ENCODE data around the gene RFX4.
"Not testable (repeated sequence)": the region's sequence is repeated elsewhere in the genome, so short reads cannot be mapped to it uniquely, and the experiment has no call there.

RFX4 gene

DNA sequence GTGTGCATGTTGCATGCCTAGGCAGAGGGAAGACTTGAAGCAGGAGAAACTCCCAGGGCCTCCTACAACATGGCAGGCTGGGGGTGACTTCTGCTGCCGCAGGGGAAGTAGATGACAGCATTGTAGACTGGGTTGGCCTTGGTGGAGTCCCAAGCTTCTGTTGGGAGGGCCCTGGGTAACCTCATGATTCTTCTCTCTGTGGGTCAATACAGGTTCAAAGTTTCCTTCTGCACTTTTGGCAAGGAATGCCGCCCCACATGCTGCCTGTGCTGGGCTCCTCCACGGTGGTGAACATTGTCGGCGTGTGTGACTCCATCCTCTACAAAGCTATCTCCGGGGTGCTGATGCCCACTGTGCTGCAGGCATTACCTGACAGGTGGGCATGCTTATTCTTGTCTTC is 113.3 kb downstream of the RFX4 start:
- FAIRE-seq = no peak

- no peak for FAIRE-seq
Observed at GRCh38 chr12:106696681-106697417, 114.0 kb downstream of the RFX4 start.

DNA sequence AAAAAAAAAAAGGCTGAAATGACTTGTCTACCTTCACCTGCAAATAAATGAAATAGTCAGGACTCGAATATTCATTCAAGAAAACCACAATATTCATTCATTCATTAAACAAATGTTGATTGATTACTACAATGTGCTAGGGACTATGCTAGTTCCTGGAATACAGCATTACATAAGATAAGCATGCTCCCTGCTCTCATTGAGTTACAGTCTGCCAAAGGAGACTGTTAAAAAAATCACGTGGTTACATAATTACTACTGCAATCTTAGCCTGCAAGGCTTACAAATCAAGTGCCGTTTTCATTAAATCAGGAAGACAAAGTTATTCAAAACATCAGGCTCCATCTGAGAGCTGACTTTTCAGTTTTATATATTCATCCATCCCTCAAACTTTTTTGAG is 121.3 kb downstream of the RFX4 start:
- no peak for FAIRE-seq

GRCh38 chr12:106705971-106706370 is 123.2 kb downstream of the RFX4 start:
- FAIRE-seq = no peak

DNA sequence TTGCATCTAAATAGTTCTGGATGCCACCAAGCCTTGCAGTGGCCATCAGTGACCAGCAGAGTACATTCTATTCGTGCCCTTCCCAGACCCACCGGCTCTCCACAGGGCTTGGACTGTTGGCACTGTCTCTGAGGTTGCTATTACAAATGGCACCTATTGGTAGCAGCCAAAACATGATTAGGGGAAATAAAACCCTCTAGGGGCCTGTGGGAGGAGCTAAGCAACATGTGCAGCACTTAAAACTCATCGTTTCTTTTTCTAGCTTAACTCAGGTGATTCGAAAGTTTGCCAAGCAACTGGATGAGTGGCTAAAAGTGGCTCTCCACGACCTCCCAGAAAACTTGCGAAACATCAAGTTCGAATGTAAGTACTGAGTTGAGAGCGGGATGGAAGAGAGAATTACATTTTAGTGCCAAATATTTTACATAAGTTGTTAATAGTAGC is 126.3 kb downstream of the RFX4 start:
- FAIRE-seq = no peak

DNA sequence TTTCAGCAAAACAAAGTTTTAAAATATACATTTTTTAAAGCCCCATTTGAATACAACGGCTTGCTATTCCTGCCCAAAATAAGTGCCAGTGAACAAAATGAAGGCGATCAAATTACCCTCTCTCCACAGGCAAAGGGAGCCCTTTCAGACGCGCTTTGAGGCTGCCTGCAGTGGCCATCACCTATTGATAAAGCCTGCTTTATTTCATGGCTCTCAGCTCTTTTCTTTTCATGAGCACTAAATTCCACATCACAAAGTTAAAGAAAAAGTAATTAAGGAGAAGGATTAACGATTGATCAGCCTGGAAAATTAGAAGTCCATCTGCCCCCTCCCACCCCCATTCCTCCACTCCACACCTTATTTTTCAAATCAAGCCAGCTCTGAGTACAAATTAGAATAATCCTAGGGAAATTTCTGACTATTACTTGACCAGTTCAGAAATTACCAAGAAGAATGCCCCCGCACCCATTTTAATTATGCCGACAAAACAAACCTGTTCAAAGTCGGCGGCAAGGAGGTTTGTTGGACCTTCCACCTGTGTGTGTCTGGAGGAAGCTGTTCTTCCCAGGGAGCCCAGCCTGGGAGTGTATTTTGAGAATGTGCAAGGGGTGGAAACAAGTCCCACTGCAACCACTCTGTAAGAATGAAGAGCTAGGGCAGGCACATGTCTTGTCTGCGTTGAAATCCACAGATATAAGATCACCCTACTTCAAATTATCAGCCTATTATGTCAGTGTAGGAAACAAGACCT is 127.5 kb downstream of the RFX4 start:
- FAIRE-seq = no peak

GRCh38 chr12:106711316-106711715 is 128.5 kb downstream of the RFX4 start:
- no peak for FAIRE-seq

GRCh38 chr12:106712768-106713167 is 130.0 kb downstream of the RFX4 start:
- no peak for FAIRE-seq

GRCh38 chr12:106714926-106715325 is 132.1 kb downstream of the RFX4 start:
- no peak for FAIRE-seq

DNA sequence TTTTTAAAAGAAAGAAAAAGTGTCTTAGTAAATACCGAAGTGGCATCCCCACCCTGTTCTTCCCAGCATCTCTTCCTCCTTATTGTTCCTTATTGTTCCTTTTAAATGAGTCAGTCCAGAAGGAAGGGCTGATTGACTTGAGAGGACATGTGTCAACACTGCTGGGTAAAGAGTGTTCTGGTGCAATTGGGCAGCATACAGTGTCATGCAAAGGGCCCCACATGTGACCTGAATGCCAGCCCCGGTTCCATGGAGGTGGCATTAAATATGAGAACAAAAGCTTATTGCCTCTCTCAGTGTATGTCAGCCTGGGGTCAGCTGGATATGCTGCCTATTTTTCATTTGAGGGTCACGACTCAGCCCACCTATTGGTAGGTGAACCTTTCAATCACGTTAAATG is 132.8 kb downstream of the RFX4 start:
- FAIRE-seq = no peak

GRCh38 chr12:106717673-106718072 is 134.9 kb downstream of the RFX4 start:
- no peak for FAIRE-seq

GRCh38 chr12:106719879-106720278 is 137.1 kb downstream of the RFX4 start:
- no peak for FAIRE-seq

GRCh38 chr12:106720696-106721095 is 137.9 kb downstream of the RFX4 start:
- FAIRE-seq = no peak

GRCh38 chr12:106721915-106722314 is 139.1 kb downstream of the RFX4 start:
- FAIRE-seq = no peak

- FAIRE-seq = no peak
Observed at GRCh38 chr12:106722837-106723236, 140.0 kb downstream of the RFX4 start.

- no peak for FAIRE-seq
Observed at GRCh38 chr12:106723416-106723815, 140.6 kb downstream of the RFX4 start.

DNA sequence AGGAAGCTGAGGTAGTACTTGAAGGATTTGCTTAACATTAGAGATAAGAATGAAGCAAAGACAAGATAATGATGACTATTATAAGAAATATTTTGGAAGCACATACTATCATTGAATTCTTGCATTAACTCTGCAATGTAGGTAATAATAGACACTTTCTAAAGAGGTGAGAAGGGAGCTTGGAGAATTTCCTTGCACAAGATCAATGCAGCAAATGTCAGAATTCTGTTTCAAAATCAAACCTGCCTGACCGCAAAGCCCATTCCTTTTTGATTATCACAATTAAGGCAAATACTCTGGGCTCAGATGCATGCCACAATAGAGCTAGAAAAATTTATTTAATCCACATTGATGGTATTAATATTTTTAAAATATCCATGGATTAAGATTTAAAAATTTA is 141.3 kb downstream of the RFX4 start:
- no peak for FAIRE-seq

GRCh38 chr12:106724934-106725333 is 142.1 kb downstream of the RFX4 start:
- FAIRE-seq = no peak

DNA sequence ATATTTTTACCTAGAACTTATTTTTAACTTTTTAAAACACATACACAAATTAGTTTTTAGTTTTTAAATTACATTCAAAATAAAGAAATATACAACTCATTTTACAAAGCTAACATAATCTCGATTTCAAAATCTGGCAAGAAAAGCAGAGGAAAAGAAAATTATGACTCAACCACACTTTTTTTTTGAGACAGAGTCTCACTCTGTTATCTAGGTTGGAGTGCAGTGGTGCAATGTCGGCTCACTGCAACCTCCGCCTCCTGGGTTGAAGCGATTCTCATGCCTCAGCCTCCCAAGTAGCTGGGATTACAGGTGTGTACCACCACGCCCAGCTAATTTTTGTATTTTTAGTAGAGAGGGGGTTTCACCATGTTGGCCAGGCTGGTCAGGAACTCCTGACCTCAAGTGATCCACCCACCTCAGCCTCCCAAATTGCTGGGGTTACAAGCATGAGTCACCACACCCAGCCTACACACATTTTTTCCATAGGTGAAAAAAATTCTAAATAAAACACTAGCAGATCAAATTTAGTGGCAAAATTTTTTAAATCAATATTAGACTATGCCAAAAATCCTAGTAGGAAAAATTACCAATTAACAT is 143.9 kb downstream of the RFX4 start:
- not testable (repeated sequence) for FAIRE-seq

DNA sequence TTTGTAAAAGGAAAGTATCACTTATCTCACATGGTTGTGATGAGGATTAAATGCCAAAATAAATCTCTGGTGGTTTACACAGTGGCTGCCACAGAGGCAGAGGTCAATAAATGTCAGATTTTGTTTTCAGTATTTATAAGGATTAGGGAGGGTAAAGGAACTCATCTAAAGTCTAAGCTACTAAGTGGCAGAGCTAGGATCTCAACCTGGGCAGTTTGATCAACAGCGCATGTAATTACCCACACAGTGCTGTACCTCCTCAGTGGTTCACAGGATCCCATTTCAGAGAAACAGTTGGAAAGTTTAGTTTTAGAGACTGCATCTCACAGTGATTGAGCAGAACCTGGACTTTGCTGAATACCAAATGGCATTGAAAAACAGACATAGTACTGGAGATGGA is 146.8 kb downstream of the RFX4 start:
- no peak for FAIRE-seq

GRCh38 chr12:106732890-106733289 is 150.1 kb downstream of the RFX4 start:
- FAIRE-seq = no peak

DNA sequence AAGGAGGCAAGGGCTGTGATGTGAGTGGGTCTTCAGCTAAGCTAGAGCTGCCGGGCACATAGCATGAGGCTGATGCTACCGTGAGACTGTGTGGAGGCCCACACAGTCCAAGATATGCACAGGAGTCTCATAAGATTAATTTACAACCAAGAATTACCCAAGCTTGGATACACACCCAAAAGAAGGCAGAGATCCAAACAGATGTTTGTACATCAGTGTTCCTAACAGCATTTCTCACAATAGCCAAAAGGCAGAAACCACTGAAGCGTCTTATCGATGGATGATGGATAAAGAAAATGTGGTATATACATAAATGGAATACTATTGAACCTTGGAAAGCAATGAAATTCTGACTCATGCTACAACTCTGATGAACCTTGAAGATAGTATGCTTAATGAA is 150.9 kb downstream of the RFX4 start:
- no peak for FAIRE-seq

GRCh38 chr12:106736051-106736957 is 153.5 kb downstream of the RFX4 start:
- no peak for FAIRE-seq

Measured in TTC549 (cell line).